Activated CD4-positive, alpha-beta T cell treated with anti-CD3 and anti-CD28 coated beads, Interleukin-2, Interleukin-4, amounts not matched to agents 100 ng/mL and 50 ng/mL, durations not matched to agents 16 hours and 8 hours (primary cell): ENCODE measurements around the gene CCZ1B.
"Not testable (repeated sequence)": the region's sequence is repeated elsewhere in the genome, so short reads cannot be mapped to it uniquely, and the experiment has no call there.

Experiments
- DNase-seq: peaks from one replicate; pipeline ENCODE4 v3.0.0-alpha.2; 2020; ENCODE audit warnings: low spot score

The CCZ1B gene

DNA sequence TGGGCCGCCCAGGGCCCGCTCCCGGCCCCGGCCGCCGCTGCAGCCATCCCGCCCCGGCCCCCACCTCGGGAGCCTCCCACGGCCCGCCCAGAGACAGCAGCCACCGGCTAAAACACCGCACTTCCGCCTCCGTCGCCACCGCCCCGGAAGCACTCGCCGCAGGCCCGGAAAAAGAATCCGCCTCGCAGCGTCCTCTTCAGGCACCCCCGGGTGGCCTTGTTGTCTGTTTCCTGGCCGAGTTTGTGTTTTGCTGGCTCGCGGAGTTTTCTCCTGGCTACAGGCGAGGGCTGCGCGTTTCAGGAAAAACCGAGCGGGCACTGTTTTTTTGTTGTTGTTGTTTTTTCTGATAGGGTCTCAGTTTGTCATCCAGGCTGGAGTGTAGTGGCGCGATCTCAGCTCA lies at the start of gene CCZ1B:
TSS of gene CCZ1B (minus strand) at position 125 of the 400 bp plus-strand sequence. CDS start at position 47, 78 bp downstream.
- DNase-seq = peak; percentile 93

DNA sequence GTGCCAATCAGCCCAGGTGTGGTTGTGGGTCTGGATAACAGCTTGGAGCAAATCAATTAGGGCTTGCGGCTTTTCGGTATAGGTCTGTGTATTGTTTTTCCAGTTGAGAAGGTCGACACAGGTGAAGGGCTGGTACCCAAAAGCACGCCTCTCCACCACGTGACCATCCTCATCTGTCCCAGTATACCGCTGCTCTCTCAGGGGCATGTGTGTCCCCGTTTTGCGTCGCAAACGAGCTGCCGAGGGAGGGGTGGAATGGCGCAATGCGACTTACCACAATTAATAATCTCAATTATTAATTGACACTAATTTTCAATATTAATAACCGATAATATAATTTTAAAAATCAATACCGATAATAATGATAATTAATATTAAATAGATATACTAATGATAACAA lies 48.9 kb upstream of the CCZ1B start:
- DNase-seq = not testable (repeated sequence)

DNA sequence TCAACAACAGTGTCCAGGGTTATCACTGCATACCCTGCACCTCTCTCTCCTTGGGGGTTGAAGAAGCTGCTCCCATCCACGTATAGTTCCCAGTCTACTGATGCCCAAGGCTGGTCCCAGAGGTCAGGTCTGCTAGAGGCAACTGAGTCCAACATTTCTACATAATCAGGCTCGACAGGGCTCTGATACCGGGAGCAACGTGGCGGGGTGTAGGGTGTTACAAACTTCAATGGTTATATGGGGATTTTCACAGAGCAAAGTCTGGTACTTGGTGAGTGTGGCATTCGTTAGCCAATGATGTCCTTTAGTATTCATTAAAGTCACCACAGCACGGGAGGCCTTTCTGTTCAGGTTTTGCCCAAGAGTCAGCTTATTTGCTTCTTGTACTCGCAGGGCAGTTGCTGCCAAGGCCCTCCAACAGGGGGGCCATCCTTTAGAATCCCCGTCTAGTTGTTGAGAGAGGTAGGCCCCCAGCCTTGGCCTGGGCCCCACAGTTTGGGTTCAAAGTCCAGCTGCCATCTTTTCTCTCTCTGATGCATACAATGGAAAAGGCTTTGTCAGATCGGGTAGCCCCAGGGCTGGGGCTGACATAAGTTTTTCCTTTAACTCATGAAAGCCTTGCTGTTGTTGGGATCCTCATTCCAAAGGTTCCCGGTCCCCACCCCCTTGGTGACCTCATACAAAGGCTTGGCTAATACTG lies 46.3 kb upstream of the CCZ1B start:
- DNase-seq = not testable (repeated sequence)

DNA sequence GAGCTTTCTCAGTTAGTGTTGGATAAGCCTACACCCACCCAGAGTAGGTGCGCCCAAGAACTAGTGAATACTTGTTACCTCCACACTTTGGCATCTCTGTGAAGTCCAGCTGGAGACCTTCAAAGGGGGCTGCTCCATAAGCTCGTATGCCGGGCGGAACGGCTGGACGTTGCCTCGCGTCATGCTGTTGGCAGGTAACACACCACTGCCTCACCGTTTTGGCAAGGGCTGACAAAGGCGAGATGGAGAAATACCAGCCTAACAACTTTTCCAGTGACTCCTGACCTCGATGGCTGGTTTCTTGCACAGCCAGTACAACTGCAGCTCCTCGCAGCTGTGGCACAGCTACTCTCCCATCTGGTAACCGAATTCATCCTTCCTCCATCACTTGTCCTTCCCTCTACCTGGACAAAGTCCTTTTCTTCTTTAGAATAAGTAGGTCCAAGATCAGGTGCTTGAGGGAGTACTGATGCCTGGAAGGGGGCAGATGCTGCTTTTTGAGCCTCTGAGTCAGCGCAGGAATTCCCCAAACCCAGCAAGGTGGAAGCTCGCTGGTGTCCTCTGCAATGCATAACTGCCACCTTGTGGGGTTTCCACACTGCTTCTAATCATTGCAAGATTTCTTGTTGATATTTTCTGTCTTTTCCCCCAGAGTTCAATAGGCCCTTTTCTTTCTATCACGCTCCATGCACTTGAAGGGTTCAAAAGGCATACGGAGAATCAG lies 45.5 kb upstream of the CCZ1B start:
- not testable (repeated sequence) for DNase-seq

DNA sequence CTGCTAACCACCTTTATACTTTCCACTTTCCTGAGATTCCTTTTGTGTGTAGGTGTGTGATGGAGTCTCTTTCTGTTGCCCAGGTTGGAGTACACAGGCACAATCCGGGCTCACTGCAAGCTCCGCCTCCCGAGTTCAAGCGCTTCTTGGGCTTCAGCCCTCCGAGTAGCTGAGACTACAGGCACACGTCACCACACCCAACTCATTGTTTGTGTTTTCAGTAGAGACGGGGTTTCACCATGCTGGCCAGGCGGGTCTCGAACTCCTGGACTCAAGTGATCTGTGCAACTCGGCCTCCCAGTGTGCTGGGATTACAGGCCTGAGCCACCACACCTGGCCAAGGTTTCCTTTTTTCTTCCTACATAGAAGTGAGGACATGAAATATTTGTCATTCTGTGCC lies 38.7 kb upstream of the CCZ1B start:
- not testable (repeated sequence) for DNase-seq

DNA sequence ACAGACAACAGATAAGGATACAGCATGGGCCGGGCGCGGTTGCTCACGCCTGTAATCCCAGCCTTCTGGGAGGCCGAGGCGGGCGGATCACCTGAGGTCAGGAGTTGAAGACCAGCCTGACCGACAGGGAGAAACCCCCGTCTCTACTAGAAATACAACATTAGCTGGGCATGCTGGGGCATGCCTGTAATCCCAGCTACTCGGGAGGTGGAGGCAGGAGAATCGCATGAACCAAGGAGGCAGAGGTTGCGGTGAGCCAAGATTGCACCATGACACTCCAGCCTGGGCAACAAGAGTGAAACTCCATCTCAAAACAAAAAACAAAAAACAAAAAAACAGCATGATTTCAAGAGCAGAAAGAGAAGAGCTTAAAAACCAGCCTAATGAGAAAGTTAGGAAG lies 38.1 kb upstream of the CCZ1B start:
- DNase-seq = not testable (repeated sequence)

DNA sequence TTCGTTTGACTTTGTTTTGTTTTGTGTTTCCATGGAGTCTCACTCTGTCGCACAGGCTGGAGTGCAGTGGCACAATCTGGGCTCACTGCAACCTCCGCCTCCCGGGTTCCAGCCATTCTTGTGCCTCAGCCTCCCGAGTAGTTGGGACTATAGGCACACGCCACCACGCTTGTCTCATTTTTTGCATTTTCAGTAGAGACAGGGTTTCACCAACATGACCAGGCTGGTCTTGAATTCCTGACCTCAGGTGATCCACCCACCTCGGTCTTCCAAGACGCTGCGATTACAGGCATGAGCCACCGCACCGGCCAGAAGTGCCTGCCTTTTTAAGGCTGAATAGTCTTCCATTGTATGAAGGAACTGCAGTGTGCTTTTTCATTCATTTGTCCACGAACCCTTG lies 36.8 kb upstream of the CCZ1B start:
- not testable (repeated sequence) for DNase-seq

DNA sequence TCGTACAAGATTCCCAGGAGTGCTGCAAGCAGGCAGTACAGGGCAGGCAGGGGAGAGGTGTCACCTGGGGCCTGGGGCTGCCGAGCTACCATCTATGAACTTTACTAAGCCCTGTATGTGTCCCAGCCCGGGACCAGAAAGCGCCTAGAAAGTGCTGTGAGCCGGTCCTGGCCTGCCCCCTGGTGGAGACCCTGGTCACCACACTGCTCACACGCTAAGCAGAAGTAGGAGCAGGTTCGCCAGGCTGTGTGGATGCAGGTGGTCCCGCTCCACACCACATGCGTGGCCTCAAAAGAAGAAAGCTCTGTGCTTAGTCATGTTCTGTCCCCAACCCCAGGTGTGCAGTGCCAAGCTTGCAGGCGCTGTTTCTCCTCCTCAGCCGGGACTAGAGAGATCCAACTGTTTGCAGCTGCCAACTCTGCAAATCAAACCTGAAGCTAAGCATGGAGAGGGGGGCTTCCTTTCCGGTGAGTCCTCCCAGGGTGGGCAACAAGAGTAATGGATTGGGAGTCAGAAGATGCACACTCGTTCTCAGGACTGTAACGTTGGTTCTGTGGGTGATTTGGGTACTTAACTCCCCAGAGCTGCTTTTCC lies 31.7 kb upstream of the CCZ1B start:
- DNase-seq = peak; percentile 82

DNA sequence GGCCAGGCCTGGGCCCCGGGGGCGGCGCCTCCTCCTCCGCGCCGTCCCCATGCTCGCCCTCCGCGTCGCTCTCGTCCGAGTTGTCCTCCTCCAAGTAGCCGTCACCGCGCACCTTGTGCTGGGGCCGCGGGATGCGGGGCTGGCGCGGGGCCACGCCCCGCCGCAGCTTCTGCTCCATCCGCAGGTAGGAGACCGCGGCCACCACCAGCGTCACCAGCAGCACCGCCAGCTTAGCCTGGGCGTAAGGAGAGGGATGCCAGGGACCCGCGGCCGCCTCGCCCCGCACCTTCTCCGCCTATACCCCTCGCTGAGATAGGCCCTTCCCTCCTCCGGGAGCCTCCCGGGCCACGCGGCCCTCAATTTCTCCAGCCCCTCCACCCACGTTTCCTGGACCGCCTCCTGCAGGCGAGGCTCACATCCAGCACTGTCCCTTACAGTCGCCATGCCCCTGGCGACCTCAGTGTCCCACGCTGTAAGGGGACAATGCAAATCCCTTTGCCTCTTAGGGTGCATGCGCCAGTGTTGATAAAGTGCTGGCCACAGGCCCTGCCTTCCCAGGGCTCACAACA lies 29.6 kb upstream of the CCZ1B start:
- not testable (repeated sequence) for DNase-seq

DNA sequence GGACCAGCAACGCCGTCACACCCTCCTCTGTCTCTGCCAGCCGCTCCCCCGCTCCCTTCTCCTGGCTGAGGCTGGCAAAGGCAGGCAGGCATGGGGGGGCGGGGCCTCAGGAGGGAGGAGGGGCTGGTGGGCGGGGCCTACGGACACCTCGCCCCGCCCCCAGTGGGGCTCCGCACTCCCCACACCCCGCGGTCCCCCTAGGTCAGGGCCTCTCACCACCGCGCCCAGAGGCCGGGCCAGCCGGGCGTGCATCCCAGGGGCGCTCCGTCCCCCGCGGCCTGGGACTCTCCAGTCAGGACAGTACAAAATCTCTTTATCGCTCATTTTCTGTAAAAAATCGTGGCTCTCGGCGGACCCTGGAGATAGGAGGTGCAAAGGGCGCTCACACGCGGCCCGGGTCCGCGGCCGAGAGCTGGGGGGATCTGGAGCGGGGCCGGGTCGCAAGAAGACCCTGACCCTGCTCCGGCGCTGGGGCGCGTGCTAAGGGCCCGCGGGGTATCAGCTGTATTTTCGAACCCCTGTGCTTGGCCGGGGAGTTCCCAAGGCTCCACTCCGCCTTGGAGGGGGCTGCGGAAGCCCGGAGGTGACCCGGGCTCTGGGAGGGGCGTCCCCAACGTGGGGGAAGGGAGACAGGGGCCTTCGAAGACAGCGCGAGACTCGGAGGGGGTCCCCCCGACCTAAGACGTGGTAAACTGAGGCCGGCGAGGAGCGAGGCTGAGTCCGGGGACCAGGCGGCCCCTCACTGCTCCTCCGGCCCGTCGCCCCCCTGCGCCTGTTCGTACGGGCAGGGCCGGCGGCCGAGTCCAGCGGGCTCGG lies 28.9 kb upstream of the CCZ1B start:
- DNase-seq = not testable (repeated sequence)

DNA sequence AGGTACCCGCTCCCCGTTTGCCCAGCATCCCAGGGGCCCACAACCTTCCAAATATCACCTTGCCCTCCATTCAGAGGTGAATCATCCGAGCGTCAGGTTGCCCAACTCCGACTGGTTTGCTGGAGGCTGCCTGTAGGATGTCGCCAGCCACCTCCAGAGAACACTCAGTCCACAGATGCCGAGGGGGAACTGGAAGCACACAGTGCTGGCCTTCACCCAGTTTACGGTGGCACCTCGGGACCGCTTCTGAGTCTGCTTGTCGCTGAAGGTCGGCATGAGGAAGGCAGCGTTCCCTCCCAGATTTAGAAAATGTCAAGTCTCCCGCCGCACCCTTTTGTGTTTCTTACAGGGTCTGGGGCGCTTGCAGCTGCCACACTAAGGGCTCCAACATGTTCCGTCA lies 27.6 kb upstream of the CCZ1B start:
- not testable (repeated sequence) for DNase-seq

DNA sequence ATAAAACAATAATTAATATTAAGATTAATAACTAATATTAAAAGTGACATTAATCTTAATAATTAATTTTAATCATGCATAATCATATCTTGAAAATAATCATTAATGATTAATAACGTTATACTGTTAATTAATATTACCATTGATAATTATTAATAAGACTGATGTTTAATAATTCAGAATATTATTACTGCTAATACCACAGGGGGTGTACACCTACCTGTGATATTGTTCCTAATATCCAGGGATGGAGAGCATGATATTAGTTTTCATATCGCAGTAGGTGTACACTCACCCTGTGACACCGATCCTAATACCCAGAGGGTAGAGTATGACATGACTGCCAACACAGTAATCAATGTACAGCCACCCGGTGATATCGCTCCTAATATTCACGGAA lies 23.1 kb upstream of the CCZ1B start:
- not testable (repeated sequence) for DNase-seq

DNA sequence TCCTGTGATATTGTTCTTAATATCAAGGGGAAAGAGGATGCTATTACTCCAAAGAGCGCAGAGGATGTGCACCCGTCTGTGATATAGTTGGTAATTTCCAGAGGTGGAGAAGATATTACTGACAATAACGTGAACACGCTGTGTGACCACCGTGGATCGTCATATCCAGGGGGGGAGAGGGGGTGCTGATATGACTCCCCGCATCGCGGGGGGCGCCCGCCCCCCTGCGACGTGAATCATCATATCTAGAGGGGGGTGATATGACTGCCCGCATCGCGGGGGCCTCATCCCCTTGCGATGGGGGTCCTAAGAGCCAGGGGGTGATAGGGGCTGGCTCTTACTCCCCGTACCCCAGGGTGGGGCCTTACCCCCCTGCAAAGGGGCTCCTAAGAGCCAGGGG lies 21.7 kb upstream of the CCZ1B start:
- DNase-seq = not testable (repeated sequence)

DNA sequence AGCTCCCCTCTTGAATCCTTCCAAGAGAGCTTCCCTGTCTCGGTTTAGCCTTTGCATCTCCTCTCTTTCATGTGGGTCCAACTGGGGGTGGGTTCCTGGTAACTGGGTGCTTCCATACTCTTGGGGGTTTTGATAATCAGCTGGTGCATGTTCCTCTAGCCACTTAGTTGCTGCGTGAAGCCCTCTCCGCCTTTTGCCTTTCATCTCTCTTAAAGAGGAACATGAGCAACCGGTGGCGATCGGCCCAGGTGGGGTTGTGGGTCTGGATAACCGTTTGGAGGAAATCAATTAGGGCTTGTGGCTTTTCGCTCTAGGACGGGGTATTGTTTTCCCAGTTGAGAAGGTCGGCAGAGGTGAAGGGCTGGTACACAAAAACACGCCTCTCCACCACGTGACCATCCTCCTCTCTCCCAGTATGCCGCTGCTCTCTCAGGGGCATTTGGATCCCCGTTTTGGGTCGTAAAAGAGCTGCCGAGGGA lies 19.9 kb upstream of the CCZ1B start:
- DNase-seq = not testable (repeated sequence)

DNA sequence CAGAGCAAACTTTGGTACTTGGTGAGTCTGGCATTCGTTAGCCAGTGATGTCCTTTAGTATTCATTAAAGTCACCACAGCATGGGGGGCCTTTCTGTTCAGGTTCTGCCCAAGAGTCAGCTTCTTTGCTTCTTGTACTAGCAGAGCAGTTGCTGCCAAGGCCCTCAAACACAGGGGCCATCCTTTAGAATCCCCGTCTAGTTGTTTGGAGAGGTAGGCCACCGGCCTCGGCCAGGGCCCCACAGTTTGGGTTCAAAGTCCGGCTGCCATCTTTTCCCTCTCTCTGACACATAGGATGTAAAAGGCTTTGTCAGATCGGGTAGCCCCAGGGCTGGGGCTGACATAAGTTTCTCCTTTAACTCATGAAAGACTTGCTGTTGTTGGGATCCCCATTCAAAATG lies 17.6 kb upstream of the CCZ1B start:
- not testable (repeated sequence) for DNase-seq

DNA sequence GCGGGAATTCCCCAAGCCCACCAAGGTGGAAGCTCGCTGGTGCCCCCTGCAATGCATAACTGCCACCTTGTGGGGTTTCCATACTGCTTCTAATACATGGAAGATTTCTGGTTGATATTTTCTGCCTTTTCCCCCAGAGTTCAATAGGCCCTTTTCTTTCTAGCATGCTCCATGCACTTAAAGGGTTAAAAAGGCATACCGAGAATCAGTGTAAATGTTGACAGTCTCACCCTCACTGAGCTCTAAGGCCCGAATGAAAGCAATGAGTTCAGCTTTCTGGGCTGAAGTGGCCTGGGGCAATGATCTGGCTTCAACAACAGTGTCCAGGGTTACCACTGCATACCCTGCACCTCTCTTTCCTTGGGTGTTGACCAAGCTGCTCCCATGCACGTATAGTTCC lies 17.0 kb upstream of the CCZ1B start:
- not testable (repeated sequence) for DNase-seq

DNA sequence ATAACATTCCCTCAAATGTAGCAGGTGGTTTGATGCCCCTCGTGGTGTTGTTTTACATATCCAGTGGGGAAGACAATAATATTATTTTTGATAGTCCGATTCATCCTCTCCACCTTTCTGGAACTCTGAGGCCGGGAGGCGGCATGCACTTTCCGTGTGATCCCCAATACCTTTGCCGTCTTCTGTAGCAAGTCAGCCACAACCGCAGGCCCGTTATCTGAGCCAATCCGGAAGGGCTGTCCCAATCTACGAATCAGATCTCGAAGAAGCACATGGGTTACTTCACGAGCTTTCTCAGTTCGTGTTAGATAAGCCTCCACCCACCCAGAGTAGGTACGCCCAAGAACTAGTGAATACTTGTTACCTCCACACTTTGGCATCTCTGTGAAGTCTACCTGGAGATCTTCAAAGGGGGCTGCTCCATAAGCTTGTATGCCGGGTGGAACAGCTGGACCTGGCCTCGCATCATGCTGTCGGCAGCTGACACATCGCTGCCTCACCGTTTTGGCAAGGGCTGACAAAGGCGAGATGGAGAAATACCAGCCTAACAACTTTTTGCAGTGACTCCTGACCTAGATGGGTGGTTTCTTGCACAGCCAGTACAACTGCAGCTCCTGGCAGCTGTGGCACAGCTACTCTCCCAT lies 16.3 kb upstream of the CCZ1B start:
- not testable (repeated sequence) for DNase-seq

DNA sequence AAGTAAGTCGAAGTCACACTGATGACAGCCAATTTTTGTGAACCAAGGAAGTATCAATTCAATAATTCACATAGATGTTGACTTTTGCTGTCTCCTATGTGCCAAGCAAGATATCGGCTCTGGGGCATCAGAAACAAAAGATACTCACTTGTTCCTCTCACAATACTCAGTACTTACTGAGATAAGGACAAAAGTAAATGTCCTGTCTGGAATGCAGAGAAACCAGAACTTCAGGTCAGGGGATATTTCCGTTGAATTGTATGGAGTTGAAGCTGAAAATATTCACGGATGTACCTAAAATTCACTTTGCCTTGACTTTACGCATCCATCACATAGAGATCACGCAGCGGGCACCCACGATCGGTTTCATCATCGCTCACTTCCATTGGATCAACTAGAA lies 11.0 kb upstream of the CCZ1B start:
- not testable (repeated sequence) for DNase-seq

DNA sequence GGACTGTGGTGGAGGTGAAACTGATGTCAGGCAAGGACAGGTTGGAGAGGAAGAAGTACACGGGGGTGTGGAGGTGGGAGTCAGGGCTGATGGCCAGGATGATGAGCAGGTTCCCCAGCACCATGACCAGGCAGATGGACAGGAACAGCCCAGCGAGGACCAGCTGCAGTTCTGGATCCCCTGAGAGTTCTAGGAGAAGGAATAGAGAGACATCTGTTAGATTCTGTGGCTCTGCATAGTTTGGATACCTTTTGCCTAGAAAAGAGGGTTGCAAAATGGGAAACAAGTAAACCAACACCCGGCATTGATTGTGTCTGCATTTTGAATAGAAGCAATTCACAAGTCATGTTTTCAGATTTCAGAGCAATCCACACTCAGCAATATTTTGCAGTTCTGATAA lies 9.4 kb upstream of the CCZ1B start:
- DNase-seq = not testable (repeated sequence)

DNA sequence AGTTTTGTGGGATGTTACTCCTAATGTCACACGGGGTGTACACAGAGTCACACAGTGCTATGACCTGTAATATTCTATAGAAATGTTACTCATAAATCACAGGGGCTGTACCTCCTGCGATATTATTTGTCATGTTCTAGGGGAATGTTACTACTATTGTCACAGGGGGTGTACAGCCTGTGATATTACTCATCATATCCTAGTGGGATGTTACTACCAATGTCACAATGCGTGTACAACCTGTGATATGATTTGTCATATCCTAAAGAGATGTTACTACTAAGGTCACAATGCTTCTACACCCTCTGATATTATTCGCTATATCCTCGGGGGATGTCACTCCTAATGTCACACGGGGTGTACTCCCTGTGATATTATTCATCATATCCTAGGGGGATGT lies 7.6 kb upstream of the CCZ1B start:
- DNase-seq = no peak

DNA sequence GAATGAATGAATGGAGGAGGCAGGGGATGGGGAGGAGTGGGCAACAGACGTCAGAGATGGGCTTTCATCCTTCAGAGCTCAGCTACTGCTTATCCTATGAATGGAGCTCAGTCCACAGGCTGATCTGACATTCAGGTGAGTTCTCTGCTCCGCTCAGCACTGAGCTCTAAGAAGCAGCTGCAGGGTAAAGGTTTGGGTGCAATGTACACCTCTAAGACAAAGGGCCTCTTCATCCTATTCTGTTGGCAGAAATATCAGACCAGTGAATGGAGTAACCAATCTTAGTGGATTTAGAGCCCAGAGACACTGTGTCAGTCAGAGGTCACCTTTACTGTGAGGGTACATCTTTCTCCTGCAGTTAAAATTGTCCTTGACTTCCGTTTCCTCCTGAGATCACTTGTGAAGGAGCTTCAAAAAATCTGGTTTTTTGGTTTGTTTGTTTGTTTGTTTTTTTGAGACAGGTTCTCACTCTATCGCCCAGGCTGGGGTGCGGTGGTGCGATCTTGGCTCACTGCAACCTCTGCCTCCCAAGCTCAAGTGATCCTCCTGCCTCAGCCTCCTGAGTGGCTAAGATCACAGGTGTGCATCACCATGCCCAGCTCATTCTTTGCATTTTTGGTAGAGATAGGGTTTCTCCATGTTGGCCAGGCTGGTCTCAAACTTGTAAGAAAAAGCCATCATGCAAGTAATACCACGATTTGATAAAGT lies 5.1 kb upstream of the CCZ1B start:
- no peak for DNase-seq
